Measurements from ENCODE around the gene CLEC3A.
"Not testable (repeated sequence)": the region's sequence is repeated elsewhere in the genome, so short reads cannot be mapped to it uniquely, and the experiment has no call there.

The CLEC3A gene

DNA sequence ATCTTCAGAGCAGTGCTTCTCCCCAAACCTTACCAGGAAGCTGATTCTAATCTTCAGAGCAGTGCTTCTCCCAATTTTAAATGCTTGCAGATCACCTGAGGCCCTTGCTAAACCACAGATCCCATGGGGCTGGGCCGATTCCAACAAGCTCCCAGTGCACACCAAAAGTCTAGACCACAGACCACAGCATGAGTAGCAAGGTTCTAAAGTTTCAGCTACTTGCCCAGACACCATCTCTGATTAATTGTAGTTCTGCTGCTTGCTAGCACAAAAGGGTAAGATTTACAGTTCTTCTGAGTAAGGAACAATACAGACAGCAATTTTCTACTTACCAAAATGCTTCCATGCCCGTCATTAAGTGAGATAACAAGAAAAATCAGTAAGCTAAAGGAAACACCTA is 12.2 kb downstream of the CLEC3A start:
- DNase-seq: no peak

- no peak for DNase-seq
Observed at GRCh38 chr16:78035012-78035411, 12.7 kb downstream of the CLEC3A start.

DNA sequence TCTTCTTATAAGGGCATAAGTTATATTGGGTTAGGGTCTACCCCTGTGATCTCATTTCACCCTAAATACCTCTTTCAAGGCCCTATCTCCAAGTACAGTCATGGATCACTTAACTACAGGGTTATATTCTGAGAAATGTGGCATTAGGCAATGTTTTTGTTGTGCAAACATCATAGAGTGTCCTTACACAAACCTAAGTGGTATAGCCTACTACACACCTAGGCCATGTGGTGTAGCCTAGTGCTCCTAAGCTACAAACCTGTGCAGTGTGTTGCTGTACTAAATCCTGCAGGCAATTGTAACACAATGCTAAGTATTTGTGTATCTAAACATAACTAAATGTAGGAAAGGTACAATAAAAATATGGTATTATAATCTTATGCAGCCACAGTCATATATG is 18.0 kb downstream of the CLEC3A start:
- no peak for DNase-seq

DNA sequence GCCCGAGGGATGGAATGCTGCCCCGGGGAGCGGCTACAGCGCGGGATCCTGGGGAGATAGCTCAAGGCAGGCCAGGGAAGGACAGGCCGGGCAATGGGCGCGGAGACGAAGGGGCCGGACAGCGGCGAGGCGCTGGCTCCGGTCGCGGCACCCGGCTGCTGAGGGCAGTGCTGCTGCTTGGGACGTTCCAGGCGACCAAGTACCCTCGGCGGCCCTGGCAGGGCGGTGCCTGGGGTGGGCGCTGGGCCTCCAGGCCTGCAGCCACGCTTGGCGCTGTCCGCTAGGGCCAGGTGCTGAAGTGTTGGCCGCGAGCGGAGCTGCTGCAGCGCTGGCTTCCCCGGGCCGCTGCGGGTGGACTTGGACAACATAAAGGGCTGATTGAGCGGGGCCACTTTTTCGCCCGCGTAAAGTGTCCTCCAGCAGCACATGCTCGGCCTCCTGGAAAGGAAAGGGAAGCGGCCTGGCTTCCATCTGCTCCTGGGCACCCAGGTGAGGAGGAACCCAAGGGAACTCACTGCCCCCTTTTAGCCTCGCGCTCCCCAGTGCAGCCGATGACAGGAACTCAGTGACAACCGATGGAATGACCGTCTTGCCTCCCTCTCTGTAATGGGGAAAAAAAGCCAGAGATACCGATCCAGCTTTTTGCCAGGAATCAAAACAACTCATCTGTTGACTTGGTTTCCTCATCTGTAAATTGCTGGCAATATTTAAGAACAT is 23.7 kb downstream of the CLEC3A start:
- DNase-seq: peak; percentile 12

DNA sequence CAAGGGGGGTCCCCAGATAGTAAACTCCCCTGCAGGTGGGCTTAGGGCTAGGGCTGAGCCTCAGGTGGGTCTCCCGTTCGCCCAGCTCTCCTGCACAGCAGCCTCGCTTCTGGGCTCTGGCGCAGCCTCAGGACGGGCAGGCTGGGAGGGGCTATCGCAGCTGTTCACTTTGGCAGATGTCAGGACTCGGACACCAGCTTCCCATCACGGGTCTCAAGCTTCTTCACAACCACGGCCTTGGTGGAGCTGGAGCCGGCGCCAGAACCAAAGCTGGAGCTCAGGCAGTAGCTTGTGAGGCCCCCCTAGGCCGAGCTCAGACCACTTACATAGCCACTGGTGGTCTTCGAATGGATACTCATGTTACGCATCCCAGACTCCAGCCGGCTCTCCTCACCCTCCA is 26.0 kb downstream of the CLEC3A start:
- DNase-seq: no peak

DNA sequence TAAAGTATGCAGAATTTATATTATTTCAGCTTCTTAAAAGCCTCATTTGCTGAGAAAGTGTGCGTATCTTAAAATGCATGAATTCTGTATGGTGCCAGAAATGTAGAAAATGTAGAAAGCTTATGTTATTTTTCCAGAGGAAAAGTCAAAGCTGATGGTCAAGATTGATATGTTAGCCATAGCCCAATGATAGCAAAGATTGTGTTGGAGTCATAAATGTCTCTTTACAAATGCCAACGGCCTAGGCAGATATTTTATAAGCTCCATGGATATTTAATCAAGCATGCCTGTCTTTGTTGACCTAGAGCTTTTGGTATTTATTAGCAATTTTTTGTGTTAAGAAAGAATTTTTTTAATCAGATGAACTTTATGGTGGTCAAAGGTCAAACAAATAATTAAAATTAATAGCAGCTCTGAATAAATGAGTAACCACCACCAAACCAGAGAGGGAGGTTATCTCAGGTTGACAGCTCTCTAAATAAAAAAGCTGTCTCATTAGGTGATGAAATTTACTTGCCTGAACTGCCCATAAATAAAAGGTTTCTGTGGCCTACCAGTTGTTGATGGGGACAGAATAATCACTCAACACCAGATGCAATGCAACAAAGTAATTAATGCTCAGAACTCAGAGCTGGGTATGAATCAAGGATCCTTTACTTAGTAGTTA is 28.5 kb downstream of the CLEC3A start:
- no peak for DNase-seq

- no peak for DNase-seq
Observed at GRCh38 chr16:78057803-78058564, 35.6 kb downstream of the CLEC3A start.

- DNase-seq: not testable (repeated sequence)
Observed at GRCh38 chr16:78059806-78060205, 37.5 kb downstream of the CLEC3A start.

DNA sequence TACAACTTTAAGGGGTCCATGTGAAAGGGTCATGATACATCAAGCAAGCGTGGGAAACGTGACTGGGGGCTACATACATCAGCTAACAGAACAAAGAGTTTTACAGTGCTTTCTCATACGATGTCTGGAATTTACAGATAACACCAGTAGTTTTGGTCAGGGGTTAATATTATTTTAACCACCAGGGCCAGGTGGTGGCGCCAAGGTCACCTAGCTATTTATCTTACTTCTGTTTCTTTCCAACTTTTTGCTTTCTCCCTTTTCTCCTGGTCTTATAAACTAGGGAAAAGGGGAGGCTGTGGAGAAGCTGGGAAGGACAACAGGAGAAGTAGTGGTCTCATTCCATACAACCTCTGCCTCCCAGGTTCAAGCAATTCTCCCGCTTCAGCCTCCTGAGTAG is 37.9 kb downstream of the CLEC3A start:
- DNase-seq: no peak

GRCh38 chr16:78060809-78061208 is 38.5 kb downstream of the CLEC3A start:
- DNase-seq: no peak

DNA sequence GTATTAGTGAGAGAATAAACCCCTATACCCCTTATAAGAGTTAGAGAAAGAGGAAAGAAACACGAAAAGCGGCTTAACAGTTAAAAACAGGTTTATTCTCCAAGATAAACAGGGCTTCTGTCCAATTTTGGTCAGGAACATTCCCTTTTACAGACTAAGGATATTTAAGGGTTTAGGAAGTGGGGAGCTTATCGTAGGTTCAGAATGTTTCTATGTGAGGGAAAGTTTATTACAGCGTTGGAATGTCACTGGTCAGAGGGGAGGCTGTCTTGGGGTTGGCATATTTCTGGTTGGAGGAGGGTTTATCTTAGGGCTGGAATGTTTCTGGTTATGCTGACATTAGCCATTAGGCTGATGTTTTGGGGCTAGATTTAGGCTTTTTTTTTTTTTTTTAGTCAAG is 43.0 kb downstream of the CLEC3A start:
- no peak for DNase-seq

DNA sequence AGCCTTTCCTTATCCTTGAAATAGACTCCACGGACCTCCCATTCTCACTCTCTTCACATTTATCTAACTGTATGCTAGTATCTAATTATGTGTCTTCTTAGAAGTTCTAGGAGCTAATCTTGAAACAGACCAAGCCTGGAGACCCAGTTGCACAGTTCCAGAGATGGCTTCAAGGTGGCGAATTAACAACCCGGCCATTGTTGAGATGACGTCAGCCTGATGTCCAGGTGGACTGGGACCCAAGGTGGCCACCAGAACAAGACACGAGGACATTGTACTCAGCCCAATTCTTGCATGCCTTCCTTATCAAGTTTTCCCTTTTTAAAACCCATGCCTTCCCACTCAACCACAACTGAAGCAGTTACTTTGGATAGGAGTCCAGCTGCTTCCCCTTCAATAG is 47.6 kb downstream of the CLEC3A start:
- no peak for DNase-seq

DNA sequence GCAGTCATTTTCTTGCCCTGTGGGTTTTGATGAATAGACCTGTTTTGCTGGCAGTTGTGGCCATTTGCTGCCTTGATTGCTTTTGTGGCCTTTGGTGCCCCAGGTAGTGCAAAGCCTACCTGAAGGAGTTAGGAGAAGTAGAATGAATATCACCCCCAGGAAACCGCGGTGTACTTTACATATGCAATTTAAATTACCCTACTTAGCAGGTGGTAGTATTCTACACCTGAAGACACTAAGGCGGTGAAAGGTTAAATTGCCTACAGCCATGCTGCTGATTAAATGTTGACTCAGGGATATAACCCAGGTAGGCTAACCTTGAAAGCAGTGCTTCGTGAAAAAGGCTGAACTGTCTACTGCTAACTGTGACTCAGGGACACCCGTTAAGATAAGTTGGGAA is 49.9 kb downstream of the CLEC3A start:
- no peak for DNase-seq

DNA sequence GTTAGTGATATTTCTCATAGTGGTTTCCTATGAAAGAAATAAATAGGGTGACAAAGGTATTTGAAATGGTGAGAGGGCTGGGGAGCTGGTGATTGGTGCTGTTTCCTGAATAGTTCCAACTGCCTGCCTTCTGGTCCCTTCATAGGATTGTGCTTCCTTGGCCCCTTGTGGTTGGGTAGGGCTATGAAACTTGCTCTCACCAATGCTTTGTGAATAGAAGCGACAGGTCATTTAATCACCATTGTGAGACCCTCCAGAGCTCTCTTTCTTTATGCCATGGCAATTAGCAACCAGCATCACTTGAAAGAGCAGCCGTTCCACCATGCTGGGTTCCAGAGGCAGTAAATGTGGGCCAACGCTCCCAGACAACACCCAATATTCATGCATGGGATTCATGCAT is 53.5 kb downstream of the CLEC3A start:
- no peak for DNase-seq

GRCh38 chr16:78081341-78081740 is 59.0 kb downstream of the CLEC3A start:
- DNase-seq: no peak
